GM18907 (cell line): ENCODE measurements around the gene DTNBP1.
"Not testable (repeated sequence)": the region's sequence is repeated elsewhere in the genome, so short reads cannot be mapped to it uniquely, and the experiment has no call there.

Source experiments
- ATAC-seq: cut with Tn5 transposase; IDR thresholded peaks from one replicate; pipeline ENCODE4 v1.9.1; 2021; ENCODE audit warnings: mild to moderate bottlenecking, moderate library complexity; ENCODE audit not compliant: unreplicated experiment

Gene DTNBP1

GRCh38 chr6:15562977-15563376, 99.9 kb downstream of the DTNBP1 start:
- no peak for ATAC-seq

- ATAC-seq, result no peak
Observed at GRCh38 chr6:15561447-15562199, 101.2 kb downstream of the DTNBP1 start.

- ATAC-seq, result no peak
Observed at GRCh38 chr6:15560713-15561112, 102.1 kb downstream of the DTNBP1 start.

- no peak for ATAC-seq
Observed at GRCh38 chr6:15557174-15557573, 105.7 kb downstream of the DTNBP1 start.

GRCh38 chr6:15556711-15557110, 106.1 kb downstream of the DTNBP1 start:
- no peak for ATAC-seq

GRCh38 chr6:15555101-15556038, 107.5 kb downstream of the DTNBP1 start:
- ATAC-seq, result no peak

GRCh38 chr6:15554728-15555100, 108.1 kb downstream of the DTNBP1 start:
- ATAC-seq, result no peak

GRCh38 chr6:15553736-15554294, 109.0 kb downstream of the DTNBP1 start:
- no peak for ATAC-seq

- ATAC-seq, result no peak
Observed at GRCh38 chr6:15553031-15553430, 109.8 kb downstream of the DTNBP1 start.

GRCh38 chr6:15551798-15552197, 111.0 kb downstream of the DTNBP1 start:
- no peak for ATAC-seq

GRCh38 chr6:15551262-15551661, 111.6 kb downstream of the DTNBP1 start:
- ATAC-seq, result no peak

- no peak for ATAC-seq
Observed at GRCh38 chr6:15550546-15551123, 112.2 kb downstream of the DTNBP1 start.

GRCh38 chr6:15549371-15549770, 113.5 kb downstream of the DTNBP1 start:
- no peak for ATAC-seq

- no peak for ATAC-seq
Observed at GRCh38 chr6:15547400-15547799, 115.4 kb downstream of the DTNBP1 start.

- no peak for ATAC-seq
Observed at GRCh38 chr6:15546591-15546990, 116.2 kb downstream of the DTNBP1 start.

- no peak for ATAC-seq
Observed at GRCh38 chr6:15544321-15544900, 118.4 kb downstream of the DTNBP1 start.

GRCh38 chr6:15543332-15543917, 119.4 kb downstream of the DTNBP1 start:
- not testable (repeated sequence) for ATAC-seq

GRCh38 chr6:15539722-15540270, 123.0 kb downstream of the DTNBP1 start:
- no peak for ATAC-seq

- ATAC-seq, result no peak
Observed at GRCh38 chr6:15538766-15539495, 123.9 kb downstream of the DTNBP1 start.

- no peak for ATAC-seq
Observed at GRCh38 chr6:15538106-15538505, 124.7 kb downstream of the DTNBP1 start.
